Esophagus squamous epithelium (tissue), 5 donors: ENCODE measurements around the gene CERKL. TPM values are rescaled to one million over a fixed set of nuclear protein-coding genes. Genes with fewer than 3 reads are reported as not detected.

Experiments
- DNase-seq: peaks from one replicate; lab custom pipeline; 2025; lab: John Stamatoyannopoulos, UW
- H3K27ac ChIP-seq, 4 donors: fragments of 200-600 bp; sonication (generic); one replicate each; pipeline ENCODE4 v1.5.1; 2016 to 2019; ENCODE audit warnings: mild to moderate bottlenecking in 1 of 4
- H3K27me3 ChIP-seq, 4 donors: fragments of 200-600 bp; sonication (generic); 1 replicate in 3 of 4; 2 replicates in 1 of 4; pipeline versions ENCODE4 v1.5.1 to v1.6.0; 2017 to 2021; ENCODE audit warnings: antibody characterized with exemption in 1 of 4
- H3K36me3 ChIP-seq, 3 donors: fragments of 200-600 bp; sonication (generic); one replicate each; pipeline ENCODE4 v1.5.1; 2016 to 2019
- H3K4me1 ChIP-seq, 3 donors: fragments of 200-600 bp; sonication (generic); one replicate each; pipeline ENCODE4 v1.5.1; 2017 to 2019
- H3K4me3 ChIP-seq, 4 donors: fragments of 200-600 bp; sonication (generic); 1 replicate in 3 of 4; 2 replicates in 1 of 4; pipeline ENCODE4 v1.5.1; 2016 to 2019; ENCODE audit warnings: mild to moderate bottlenecking in 2 of 4, moderate library complexity in 1 of 4
- H3K9me3 ChIP-seq, 3 donors: fragments of 200-600 bp; sonication (generic); one replicate each; pipeline ENCODE4 v1.5.1; 2016 to 2019
- POLR2A ChIP-seq, 4 donors: fragments of 450-650 bp; IDR thresholded peaks; one replicate each; pipeline ENCODE4 v1.6.1; 2017; ENCODE audit warnings: antibody characterized with exemption in 4 of 4, mild to moderate bottlenecking in 4 of 4, moderate library complexity in 3 of 4
- WGBS, 2 donors: methylation state at CpG; one replicate each; pipeline ENCODE4 v1.1.5; 2018; 5-methylcytosine and 5-hydroxymethylcytosine counted together
- intact Hi-C: fragments of 100-400 bp; cut with DNase I; formaldehyde crosslinking; loops from one replicate; pipeline ENCODE4 v1.15.0; 2022
- total RNA-seq, 4 donors: library from RNA; depleted of rRNA; stranded (reverse); fragments of >200 nt; gene quantifications; one replicate each; pipeline ENCODE4 v1.1.0, GENCODE V29; 2016
- TF ChIP-seq, protein P1 (sequence below), 6 experiments: fragments of 450-650 bp in 4 of 6; fragments of 200-600 bp in 2 of 6; sonication (generic) in 2 of 6; IDR thresholded peaks; one replicate each; pipeline ENCODE4 v1.5.1; 2016 to 2019; ENCODE audit warnings: antibody characterized with exemption in 6 of 6, mild to moderate bottlenecking in 4 of 6, moderate library complexity in 4 of 6
- donor health status: DM: yes; HTN: yes; CAD: no.

Gene CERKL
- total RNA-seq, 4 donors from 2014 or later, result 0.15 TPM; not detected in 3

DNA sequence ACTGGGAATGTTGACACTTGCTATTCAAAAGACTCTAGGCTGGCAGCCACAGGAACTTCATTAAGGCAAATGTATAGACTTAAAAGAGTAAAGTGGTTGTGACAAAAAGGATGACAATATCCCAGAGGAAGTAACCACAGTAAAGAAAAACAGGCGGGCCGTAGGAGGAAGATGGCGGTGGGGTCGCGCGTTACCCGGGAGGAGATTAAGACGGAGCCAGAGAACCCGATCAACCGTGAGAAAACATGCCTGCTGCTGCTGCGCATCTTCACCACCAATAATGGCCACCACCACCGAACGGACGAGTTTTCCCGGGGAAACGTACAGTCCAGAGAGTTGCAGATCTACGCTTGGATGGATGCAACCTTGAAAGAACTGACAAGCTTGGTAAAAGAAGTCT lies 37.4 kb upstream of the CERKL start:
- Histone ChIP-seq H3K27ac (no peak overlapping the region), H3K36me3 (no peaks in the 10 kb centered on the region), H3K4me1 (no peaks in the 10 kb centered on the region), H3K27me3 (peaks cover 0 to 13% (median 0%) of the 10 kb centered on the region in 4 donors), H3K4me3 (no peak overlapping the region), H3K9me3 (no peaks in the 10 kb centered on the region)
- intact Hi-C loops, result no loop called here
- 89 to 90% methylated on average over 17 of the region's 17 CpGs for WGBS, 2 donors
- no peak for DNase-seq
- no peak for TF ChIP-seq POLR2A (IDR thresholded peaks at IDR 0.05)
- TF ChIP-seq, protein P1, sequence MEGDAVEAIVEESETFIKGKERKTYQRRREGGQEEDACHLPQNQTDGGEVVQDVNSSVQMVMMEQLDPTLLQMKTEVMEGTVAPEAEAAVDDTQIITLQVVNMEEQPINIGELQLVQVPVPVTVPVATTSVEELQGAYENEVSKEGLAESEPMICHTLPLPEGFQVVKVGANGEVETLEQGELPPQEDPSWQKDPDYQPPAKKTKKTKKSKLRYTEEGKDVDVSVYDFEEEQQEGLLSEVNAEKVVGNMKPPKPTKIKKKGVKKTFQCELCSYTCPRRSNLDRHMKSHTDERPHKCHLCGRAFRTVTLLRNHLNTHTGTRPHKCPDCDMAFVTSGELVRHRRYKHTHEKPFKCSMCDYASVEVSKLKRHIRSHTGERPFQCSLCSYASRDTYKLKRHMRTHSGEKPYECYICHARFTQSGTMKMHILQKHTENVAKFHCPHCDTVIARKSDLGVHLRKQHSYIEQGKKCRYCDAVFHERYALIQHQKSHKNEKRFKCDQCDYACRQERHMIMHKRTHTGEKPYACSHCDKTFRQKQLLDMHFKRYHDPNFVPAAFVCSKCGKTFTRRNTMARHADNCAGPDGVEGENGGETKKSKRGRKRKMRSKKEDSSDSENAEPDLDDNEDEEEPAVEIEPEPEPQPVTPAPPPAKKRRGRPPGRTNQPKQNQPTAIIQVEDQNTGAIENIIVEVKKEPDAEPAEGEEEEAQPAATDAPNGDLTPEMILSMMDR (IDR thresholded peaks at IDR 0.05), result no peak

- intact Hi-C loops, result no loop called here
- no peak for DNase-seq
- H3K27me3 ChIP-seq, result peaks cover 0 to 42% (median 0%) of the 10 kb centered on the region in 4 donors
- TF ChIP-seq, protein P1 (IDR thresholded peaks at IDR 0.05), result no peak
- no peak for TF ChIP-seq POLR2A (IDR thresholded peaks at IDR 0.05)
- no peaks in the 10 kb centered on the region for H3K36me3 ChIP-seq
- WGBS, 2 donors, result 78 to 91% methylated on average over 2 of the region's 2 CpGs
- H3K4me1 ChIP-seq, result no peaks in the 10 kb centered on the region
- H3K9me3 ChIP-seq, result no peaks in the 10 kb centered on the region
- no peak overlapping the region for H3K4me3 ChIP-seq
- H3K27ac ChIP-seq, result no peak overlapping the region
Observed at GRCh38 chr2:181690860-181691259, 34.0 kb upstream of the CERKL start.

GRCh38 chr2:181686576-181687185 lies 29.8 kb upstream of the CERKL start:
- intact Hi-C loops, result no loop called here
- Histone ChIP-seq H3K4me1 (peaks cover 8 to 26% (median 15%) of the 10 kb centered on the region in 3 donors), H3K27ac (no peak overlapping the region), H3K9me3 (no peaks in the 10 kb centered on the region), H3K4me3 (no peak overlapping the region), H3K36me3 (no peaks in the 10 kb centered on the region), H3K27me3 (peaks cover 16 to 83% (median 33%) of the 10 kb centered on the region in 4 donors)
- 36 to 39% methylated on average over 6 of the region's 6 CpGs for WGBS, 2 donors
- TF ChIP-seq, protein P1 (IDR thresholded peaks at IDR 0.05), result no peak
- no peak for DNase-seq

GRCh38 chr2:181685150-181685688 lies 28.3 kb upstream of the CERKL start:
- intact Hi-C loops, result no loop called here
- H3K27ac ChIP-seq, result no peak overlapping the region
- DNase-seq, result no peak
- no peak overlapping the region for H3K4me3 ChIP-seq
- 9 to 14% methylated on average over 18 to 21 of the region's 21 CpGs for WGBS, 2 donors
- no peaks in the 10 kb centered on the region for H3K9me3 ChIP-seq
- no peak for TF ChIP-seq POLR2A (IDR thresholded peaks at IDR 0.05)
- TF ChIP-seq, protein P1 (IDR thresholded peaks at IDR 0.05), result no peak
- H3K36me3 ChIP-seq, result no peaks in the 10 kb centered on the region
- peaks cover 15 to 40% (median 15%) of the 10 kb centered on the region in 3 donors for H3K4me1 ChIP-seq
- peaks cover 28 to 98% (median 41%) of the 10 kb centered on the region in 4 donors for H3K27me3 ChIP-seq

DNA sequence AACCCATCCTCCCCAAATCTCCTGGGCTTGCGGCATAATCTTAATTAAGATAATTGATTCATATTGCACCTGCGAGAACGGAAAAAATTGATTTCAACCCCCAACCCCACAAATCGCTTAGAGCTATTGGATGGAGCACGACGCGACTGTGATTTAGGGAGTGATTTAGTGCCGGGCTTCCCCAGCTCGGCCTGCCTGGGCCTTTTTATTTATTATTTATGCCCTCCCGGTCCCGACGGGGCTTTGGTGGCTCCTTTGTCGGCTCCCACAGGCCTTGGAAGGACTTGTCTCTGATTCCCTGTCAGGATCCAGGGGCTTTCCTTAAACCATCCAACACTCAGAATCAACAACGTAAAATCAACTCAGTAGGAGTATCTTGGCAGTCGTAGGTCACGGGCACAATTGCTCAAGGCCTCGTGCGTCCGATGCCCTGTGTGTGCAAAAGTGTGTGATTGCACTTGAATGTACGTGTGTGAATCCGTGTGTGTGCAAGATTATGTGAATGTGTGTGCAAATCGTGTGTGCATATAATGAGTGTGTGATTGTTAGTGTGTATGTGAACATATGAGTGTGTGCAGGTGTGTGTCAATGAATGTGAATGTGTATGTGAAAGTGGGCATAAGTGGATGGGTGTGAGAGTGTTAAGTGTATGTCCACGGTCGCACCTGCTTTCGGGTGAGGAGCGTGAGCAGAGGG lies 27.7 kb upstream of the CERKL start:
- Histone ChIP-seq H3K4me3 (peak overlapping the region in 1 of 4 donors; percentile 52), H3K36me3 (no peaks in the 10 kb centered on the region), H3K27me3 (peaks cover 28 to 100% (median 42%) of the 10 kb centered on the region in 4 donors), H3K9me3 (no peaks in the 10 kb centered on the region), H3K4me1 (peaks cover 15 to 41% (median 15%) of the 10 kb centered on the region in 3 donors), H3K27ac (no peak overlapping the region)
- TF ChIP-seq POLR2A (IDR thresholded peaks at IDR 0.05), result no peak
- TF ChIP-seq, protein P1 (IDR thresholded peaks at IDR 0.05), result no peak
- WGBS, 2 donors, result 7 to 14% methylated on average over 25 to 26 of the region's 26 CpGs
- intact Hi-C loops, result no loop called here
- no peak for DNase-seq
